Coronary artery (tissue), 2 donors: Measurements from ENCODE around the gene PCDHGC5.

Source experiments
- DNase-seq: peaks from one replicate; pipeline ENCODE4 v3.0.0-alpha.2; 2017; ENCODE audit warnings: low spot score
- H3K27ac ChIP-seq, 2 donors: fragments of 200-600 bp; sonication (generic); one replicate each; pipeline ENCODE4 v1.5.1; 2016 to 2019
- H3K4me3 ChIP-seq: fragments of 200-600 bp; sonication (generic); 2 replicates; pipeline ENCODE4 v1.5.1; 2016; ENCODE audit warnings: mild to moderate bottlenecking, moderate library complexity
- TF ChIP-seq, protein P1 (sequence below): fragments of 200-600 bp; sonication (generic); IDR thresholded peaks from one replicate; pipeline ENCODE4 v1.5.1; 2019; ENCODE audit warnings: antibody characterized with exemption

PCDHGC5 gene

DNA sequence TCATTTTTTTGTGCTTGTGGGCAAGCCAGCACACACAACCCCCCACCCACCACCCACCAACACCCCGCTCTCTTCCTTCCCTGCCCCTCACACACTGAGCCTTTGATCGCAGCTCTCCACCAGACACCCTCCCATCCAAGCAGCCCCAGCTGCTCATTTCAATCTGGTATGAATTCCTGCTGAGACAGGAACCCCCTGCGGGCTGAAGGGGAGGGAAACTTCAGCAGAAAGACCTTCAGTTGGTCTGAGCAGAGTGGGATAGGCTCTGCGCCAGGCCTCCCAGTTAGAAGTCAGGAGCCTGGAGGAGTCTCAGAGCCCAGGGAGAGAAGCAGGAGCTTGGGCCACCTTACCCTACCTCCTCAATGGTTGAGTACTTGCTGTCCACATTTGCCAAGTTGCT lies 7.2 kb downstream of the PCDHGC5 start:
- Histone ChIP-seq H3K4me3 (no peak overlapping the region), H3K27ac (no peak overlapping the region)
- no peak for DNase-seq
- TF ChIP-seq, protein P1, sequence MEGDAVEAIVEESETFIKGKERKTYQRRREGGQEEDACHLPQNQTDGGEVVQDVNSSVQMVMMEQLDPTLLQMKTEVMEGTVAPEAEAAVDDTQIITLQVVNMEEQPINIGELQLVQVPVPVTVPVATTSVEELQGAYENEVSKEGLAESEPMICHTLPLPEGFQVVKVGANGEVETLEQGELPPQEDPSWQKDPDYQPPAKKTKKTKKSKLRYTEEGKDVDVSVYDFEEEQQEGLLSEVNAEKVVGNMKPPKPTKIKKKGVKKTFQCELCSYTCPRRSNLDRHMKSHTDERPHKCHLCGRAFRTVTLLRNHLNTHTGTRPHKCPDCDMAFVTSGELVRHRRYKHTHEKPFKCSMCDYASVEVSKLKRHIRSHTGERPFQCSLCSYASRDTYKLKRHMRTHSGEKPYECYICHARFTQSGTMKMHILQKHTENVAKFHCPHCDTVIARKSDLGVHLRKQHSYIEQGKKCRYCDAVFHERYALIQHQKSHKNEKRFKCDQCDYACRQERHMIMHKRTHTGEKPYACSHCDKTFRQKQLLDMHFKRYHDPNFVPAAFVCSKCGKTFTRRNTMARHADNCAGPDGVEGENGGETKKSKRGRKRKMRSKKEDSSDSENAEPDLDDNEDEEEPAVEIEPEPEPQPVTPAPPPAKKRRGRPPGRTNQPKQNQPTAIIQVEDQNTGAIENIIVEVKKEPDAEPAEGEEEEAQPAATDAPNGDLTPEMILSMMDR, result no peak

DNA sequence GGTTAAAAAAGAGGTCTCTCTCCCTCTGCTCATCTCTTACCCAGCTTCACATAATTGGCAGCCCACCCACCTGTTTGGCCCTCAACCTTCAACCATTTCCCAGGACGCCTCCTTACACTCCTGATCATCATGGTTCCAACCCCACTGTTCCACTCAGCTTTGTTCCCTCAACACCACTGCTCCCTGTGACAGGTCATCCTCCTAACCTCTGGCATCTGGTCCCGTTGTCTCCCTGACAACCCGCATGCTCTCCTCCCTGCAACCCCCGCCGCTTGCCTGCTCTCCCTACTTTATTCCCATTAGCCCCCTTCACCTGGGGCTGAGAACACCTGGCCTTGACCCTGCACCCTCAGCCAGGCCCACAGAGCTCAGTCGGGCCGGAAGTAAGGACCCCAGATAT lies 12.9 kb downstream of the PCDHGC5 start:
- DNase-seq, result no peak
- no peak overlapping the region for H3K27ac ChIP-seq
- H3K4me3 ChIP-seq, result no peak overlapping the region
- TF ChIP-seq, protein P1, result no peak

DNA sequence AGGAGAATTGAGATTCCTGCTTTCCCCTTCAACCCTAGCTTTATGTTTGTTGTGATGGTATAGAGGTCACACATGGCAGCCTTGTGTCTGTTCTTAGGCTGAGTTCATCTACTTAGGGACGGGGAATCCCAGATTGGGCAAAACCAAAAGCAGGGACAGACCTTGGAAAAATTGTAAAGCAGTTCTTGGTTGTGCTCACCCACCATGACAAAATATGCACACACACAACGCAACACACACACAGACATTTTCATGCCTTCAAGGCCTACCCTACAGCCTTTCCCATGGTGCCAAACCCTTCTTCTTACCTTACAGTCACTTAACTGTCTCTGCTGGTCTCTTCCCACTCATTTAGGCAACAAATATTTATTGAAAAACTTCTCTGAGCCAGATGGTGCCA lies 14.8 kb downstream of the PCDHGC5 start:
- TF ChIP-seq, protein P1, result no peak
- DNase-seq, result no peak
- no peak overlapping the region for H3K4me3 ChIP-seq
- no peak overlapping the region for H3K27ac ChIP-seq

DNA sequence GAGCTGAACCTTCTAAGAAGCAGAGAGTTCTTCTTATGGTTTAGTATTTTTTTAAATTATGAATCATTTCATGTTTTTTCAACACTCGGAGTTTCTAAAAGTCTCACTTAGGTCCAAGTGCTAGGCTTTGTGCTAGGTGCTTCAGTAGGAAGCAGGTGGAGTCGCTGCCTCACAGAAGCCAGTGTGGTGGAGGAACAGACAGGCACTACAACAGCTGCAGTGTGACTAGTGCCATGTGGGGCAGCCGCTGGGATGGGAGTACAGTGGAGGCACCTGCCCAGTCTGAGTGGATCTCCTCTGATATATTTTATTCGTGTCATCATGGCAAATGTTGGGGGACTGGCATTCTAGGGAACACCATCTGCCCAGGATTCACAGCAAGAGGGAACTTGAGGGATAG lies 15.3 kb downstream of the PCDHGC5 start:
- Histone ChIP-seq H3K4me3 (no peak overlapping the region), H3K27ac (no peak overlapping the region)
- DNase-seq, result no peak
- TF ChIP-seq, protein P1, result no peak

DNA sequence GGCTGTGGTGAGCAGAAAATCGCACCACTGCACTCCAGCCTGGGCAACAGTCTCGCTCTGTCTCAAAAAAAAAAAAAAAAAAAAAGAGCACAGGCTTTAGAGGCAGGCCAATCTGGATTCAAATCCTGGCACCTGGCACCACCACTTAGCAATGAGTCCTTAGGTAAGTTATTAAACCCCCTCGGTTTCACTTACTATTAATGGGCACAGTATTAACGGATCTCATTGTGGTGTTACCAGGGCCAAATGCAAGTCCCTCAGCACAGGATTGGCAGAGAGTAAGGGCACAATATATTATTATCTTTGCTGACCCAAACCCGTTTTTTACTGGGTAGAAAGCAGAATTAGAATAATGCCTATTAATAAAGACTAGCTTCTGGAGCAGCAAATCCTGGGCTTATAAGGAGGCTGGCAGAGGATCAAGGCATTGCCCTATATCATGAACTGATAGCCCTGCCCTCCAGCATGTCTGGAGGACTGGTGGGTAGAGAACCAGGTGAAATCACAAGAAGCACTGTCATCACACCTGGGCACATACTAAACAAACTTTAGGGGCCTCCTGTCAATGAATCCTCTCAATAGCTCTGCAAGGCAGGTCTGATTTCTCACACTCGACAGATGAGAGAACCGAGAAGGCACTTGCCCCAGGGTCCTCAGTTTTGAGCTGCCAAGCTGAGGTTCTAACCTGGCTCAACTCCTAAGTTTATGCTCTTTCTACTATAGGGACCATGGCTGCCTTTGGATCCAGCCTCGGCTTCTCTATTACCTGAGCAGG lies 17.7 kb downstream of the PCDHGC5 start:
- Histone ChIP-seq H3K27ac (peak overlapping the region; percentile 90 to 98), H3K4me3 (no peak overlapping the region)
- DNase-seq, result no peak
- TF ChIP-seq, protein P1, result no peak

DNA sequence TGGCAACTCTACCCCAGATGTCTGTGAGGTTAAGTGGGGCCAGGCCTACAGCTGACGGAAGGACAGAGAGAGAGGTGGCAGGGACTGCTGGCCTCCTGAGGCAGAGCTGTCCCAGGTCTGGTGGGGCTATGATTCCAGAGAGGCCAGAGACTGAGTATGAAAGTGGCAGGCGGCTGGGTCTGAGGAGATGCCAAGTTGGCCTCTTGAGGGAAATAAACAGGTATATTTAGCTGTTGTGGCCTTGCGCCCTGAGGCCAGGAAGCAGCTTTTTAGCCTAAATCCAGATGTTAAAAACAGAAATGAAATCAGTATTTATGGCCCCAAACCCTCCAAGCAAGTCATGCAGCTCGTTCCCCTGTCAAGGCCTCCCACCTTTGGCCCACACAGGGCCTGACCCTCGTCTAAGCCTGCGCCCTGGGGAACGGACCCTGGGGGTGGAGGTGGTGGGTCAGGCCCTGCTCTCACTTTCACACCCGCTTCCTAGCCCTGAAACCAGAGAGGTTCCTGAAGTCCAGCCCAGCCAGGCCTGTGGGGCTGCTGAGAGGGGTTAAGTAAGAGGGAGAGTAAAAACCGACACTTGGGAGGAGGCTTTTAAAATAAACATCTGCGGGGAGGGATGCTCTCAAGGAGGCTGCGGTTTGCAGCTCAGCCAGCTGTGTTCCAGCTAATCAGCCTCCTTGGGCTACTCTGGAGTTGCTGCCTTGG lies 18.7 kb downstream of the PCDHGC5 start:
- DNase-seq, result no peak
- peak overlapping the region; percentile 71 for H3K4me3 ChIP-seq
- TF ChIP-seq, protein P1, result no peak
- H3K27ac ChIP-seq, result peak overlapping the region; percentile 90 to 98

DNA sequence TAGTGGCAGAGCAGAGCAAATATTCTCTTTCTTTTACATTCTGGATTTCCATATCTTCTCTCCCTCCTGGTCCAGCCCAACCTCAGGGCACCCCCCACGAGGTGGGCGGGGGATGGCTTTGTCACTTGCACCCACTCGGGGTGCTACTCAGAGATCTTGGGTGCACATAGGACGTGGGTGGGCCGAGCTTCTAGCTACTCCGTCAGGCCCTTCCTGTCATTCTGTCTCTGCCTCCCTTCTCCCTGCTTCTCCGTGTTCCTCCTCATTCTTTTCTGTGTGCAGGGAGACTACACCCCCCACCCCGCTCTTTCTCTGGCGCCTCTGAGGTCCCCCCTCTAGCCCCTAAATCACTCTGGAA lies 19.5 kb downstream of the PCDHGC5 start:
- Histone ChIP-seq H3K27ac (peak overlapping the region; percentile 90 to 98), H3K4me3 (peak overlapping the region; percentile 71)
- no peak for DNase-seq
- TF ChIP-seq, protein P1, result no peak
